Mononuclear cell (primary cell): ENCODE measurements around the gene KIAA0408. TPM values are rescaled to one million over a fixed set of nuclear protein-coding genes. Genes with fewer than 3 reads are reported as not detected.
"Not testable (repeated sequence)": the region's sequence is repeated elsewhere in the genome, so short reads cannot be mapped to it uniquely, and the experiment has no call there.

Experiments used
- H3K27me3 ChIP-seq: 2 replicates; pipeline ENCODE4 v1.6.0; 2011; ENCODE audit warnings: low read length, control low read depth; ENCODE audit not compliant: insufficient read depth
- H3K4me1 ChIP-seq: 2 replicates; pipeline ENCODE4 v1.5.1; 2011; ENCODE audit warnings: mild to moderate bottlenecking, low read length, control low read depth; ENCODE audit not compliant: insufficient read depth
- H3K4me3 ChIP-seq: 2 replicates; pipeline ENCODE4 v1.5.1; 2011; ENCODE audit warnings: mild to moderate bottlenecking, low read length, moderate library complexity
- H3K9me3 ChIP-seq: 2 replicates; pipeline ENCODE4 v1.5.1; 2011; ENCODE audit warnings: low read depth, mild to moderate bottlenecking, control low read depth, low read length
- total RNA-seq: library from RNA; depleted of rRNA; stranded (reverse); fragments of >200 nt; gene quantifications from one replicate; pipeline ENCODE4 v1.2.3, GENCODE V29; 2012

The KIAA0408 gene
- total RNA-seq, 1 donor = 1.0 TPM

- H3K9me3 ChIP-seq = no peaks in the 10 kb centered on the region
- no peak overlapping the region for H3K4me3 ChIP-seq
Observed at GRCh38 chr6:127452803-127453202, 6.4 kb downstream of the KIAA0408 start.

GRCh38 chr6:127451388-127451787 lies 7.8 kb downstream of the KIAA0408 start:
- no peaks in the 10 kb centered on the region for H3K9me3 ChIP-seq
- H3K4me1 ChIP-seq = peaks cover 3% of the 10 kb centered on the region
- no peak overlapping the region for H3K4me3 ChIP-seq
- no peaks in the 10 kb centered on the region for H3K27me3 ChIP-seq

More at GRCh38 chr6:127452803-127453202, 6.4 kb downstream of the KIAA0408 start:
- no peaks in the 10 kb centered on the region for H3K27me3 ChIP-seq
- H3K4me1 ChIP-seq = peaks cover 11% of the 10 kb centered on the region

GRCh38 chr6:127447780-127448179 lies 11.4 kb downstream of the KIAA0408 start:
- Histone ChIP-seq H3K9me3 (no peaks in the 10 kb centered on the region), H3K4me3 (no peak overlapping the region), H3K27me3 (no peaks in the 10 kb centered on the region), H3K4me1 (no peaks in the 10 kb centered on the region)

GRCh38 chr6:127446356-127446755 lies 12.8 kb downstream of the KIAA0408 start:
- no peaks in the 10 kb centered on the region for H3K27me3 ChIP-seq
- H3K4me1 ChIP-seq = no peaks in the 10 kb centered on the region
- H3K9me3 ChIP-seq = no peaks in the 10 kb centered on the region
- H3K4me3 ChIP-seq = no peak overlapping the region

DNA sequence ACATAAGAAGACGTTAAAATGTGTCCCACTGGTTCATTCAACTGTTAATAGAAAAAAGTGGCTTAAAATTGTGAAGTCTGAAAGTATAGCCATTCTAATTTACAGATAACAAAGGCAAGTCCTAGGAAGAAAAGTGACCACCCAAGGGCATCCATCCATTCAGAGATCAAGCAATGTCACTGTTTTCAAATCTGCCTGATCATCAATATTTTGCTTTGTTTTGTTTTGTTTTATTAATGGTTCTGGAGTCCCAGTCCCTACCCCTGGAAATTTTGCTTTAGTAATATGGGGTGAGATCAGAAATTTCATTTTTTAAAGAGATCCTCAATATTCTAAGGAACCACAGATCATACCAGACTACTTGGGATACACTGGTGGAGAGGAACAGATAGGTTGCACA lies 17.3 kb downstream of the KIAA0408 start:
- Histone ChIP-seq H3K4me3 (no peak overlapping the region), H3K9me3 (no peaks in the 10 kb centered on the region), H3K27me3 (no peaks in the 10 kb centered on the region), H3K4me1 (no peaks in the 10 kb centered on the region)

GRCh38 chr6:127439718-127440117 lies 19.5 kb downstream of the KIAA0408 start:
- no peak overlapping the region for H3K4me3 ChIP-seq
- H3K9me3 ChIP-seq = no peaks in the 10 kb centered on the region
- H3K4me1 ChIP-seq = no peaks in the 10 kb centered on the region
- no peaks in the 10 kb centered on the region for H3K27me3 ChIP-seq

- H3K9me3 ChIP-seq = no peaks in the 10 kb centered on the region
- no peaks in the 10 kb centered on the region for H3K27me3 ChIP-seq
- no peak overlapping the region for H3K4me3 ChIP-seq
- no peaks in the 10 kb centered on the region for H3K4me1 ChIP-seq
Observed at GRCh38 chr6:127436578-127437110, 22.5 kb downstream of the KIAA0408 start.

- Histone ChIP-seq H3K4me1 (no peaks in the 10 kb centered on the region), H3K9me3 (no peaks in the 10 kb centered on the region), H3K4me3 (no peak overlapping the region), H3K27me3 (no peaks in the 10 kb centered on the region)
Observed at GRCh38 chr6:127435626-127436220, 23.5 kb downstream of the KIAA0408 start.

- H3K4me3 ChIP-seq = no peak overlapping the region
- no peaks in the 10 kb centered on the region for H3K4me1 ChIP-seq
- no peaks in the 10 kb centered on the region for H3K27me3 ChIP-seq
- no peaks in the 10 kb centered on the region for H3K9me3 ChIP-seq
Observed at GRCh38 chr6:127434651-127435050, 24.5 kb downstream of the KIAA0408 start.

DNA sequence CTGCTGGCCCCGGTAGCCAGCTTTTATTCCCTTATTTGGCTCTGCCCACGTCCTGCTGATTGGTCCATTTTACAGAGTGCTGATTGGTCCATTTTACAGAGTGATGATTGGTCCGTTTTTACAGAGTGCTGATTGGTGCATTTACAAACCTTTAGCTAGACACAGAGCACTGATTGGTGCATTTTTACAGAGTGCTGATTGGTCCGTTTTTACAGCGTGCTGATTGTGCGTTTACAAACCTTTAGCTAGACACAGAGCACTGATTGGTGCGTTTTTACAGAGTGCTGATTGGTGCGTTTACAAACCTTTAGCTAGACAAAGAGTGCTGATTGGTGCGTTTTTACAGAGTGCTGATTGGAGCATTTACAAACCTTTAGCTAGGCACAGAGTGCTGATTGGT lies 30.6 kb downstream of the KIAA0408 start:
- H3K9me3 ChIP-seq, H3K4me1 ChIP-seq, H3K27me3 ChIP-seq, H3K4me3 ChIP-seq: not testable (repeated sequence)

GRCh38 chr6:127423921-127424320 lies 35.3 kb downstream of the KIAA0408 start:
- Histone ChIP-seq H3K4me3 (no peak overlapping the region), H3K9me3 (no peaks in the 10 kb centered on the region), H3K27me3 (no peaks in the 10 kb centered on the region), H3K4me1 (peaks cover 5% of the 10 kb centered on the region)

DNA sequence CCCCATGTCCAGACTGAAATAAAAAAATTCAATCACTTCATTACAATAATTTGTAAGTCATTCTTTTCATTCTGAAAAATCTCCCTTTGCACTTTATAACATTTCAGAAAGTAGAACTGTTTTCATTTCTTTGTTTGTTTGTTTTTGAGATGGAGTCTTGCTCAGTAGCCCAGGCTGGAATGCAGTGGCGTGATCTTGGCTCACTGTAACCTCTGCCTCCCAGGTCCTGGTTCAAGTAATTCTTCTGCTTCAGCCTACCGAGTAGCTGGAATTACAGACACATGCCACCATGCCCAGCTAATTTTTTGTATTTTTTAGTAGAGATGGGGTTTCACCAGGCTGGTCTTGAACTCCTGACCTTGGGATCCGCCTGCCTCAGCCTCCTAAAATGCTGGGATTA lies 38.0 kb downstream of the KIAA0408 start:
- not testable (repeated sequence) for H3K9me3 ChIP-seq, H3K27me3 ChIP-seq, H3K4me1 ChIP-seq

DNA sequence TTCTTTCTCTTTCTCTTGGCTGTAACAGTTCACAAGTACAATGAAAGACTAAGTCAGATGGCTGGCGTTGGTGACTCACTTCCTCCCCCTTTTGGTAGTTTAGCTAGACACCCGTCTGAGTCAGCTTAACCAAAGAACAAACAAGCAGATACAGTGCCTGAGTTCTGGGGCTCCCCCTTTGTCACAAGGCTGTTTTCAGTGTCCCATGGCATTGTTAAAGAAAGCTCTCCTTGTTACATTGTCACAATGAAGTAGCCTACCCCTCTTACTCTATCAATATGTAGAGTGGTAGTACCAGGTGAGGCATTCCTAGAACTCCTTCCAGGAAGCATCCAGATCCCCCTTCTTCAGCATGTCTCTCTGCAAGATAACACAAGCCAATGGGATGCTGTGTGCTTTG lies 38.6 kb downstream of the KIAA0408 start:
- Histone ChIP-seq H3K9me3 (no peaks in the 10 kb centered on the region), H3K4me3 (no peak overlapping the region), H3K27me3 (no peaks in the 10 kb centered on the region), H3K4me1 (peaks cover 5% of the 10 kb centered on the region)

More for the DNA sequence above, 38.0 kb downstream of the KIAA0408 start:
- not testable (repeated sequence) for H3K4me3 ChIP-seq

GRCh38 chr6:127415096-127415495 lies 44.1 kb downstream of the KIAA0408 start:
- no peaks in the 10 kb centered on the region for H3K4me1 ChIP-seq

GRCh38 chr6:127413123-127413522 lies 46.1 kb downstream of the KIAA0408 start:
- H3K4me3 ChIP-seq, H3K9me3 ChIP-seq, H3K4me1 ChIP-seq: not testable (repeated sequence)

More at GRCh38 chr6:127415096-127415495, 44.1 kb downstream of the KIAA0408 start:
- H3K27me3 ChIP-seq = no peaks in the 10 kb centered on the region
- no peak overlapping the region for H3K4me3 ChIP-seq
- H3K9me3 ChIP-seq = no peaks in the 10 kb centered on the region

GRCh38 chr6:127412016-127412415 lies 47.2 kb downstream of the KIAA0408 start:
- H3K4me3 ChIP-seq, H3K4me1 ChIP-seq, H3K27me3 ChIP-seq, H3K9me3 ChIP-seq: not testable (repeated sequence)

More at GRCh38 chr6:127413123-127413522, 46.1 kb downstream of the KIAA0408 start:
- H3K27me3 ChIP-seq = not testable (repeated sequence)
